ENCODE measurements around the gene SPG7. TPM values are rescaled to one million over a fixed set of nuclear protein-coding genes. Genes with fewer than 3 reads are reported as not detected.
A peak's percentile ranks its signal among the peaks of the same experiment; 100 is the strongest.

Gene SPG7
- total and polyA plus RNA-seq, 8 donors, result 25.7 to 212 (median 51.1) TPM

- peaks cover 0 to 7% (median 0%) of the 10 kb centered on the region in 3 donors for H3K4me1 ChIP-seq
- H3K9me3 ChIP-seq, result no peaks in the 10 kb centered on the region
- H3K27ac ChIP-seq, result no peak overlapping the region
- intact Hi-C loops (cut with DNase I), result no loop called here
- peaks cover 0 to 4% (median 0%) of the 10 kb centered on the region in 4 donors for H3K27me3 ChIP-seq
- DNase-seq, result no peak
- TF ChIP-seq CTCF (IDR thresholded peaks at IDR 0.05), result no peak
- FAIRE-seq, result no peak
- no peak for ATAC-seq
- H3K4me3 ChIP-seq, result no peak overlapping the region
- WGBS, 2 donors, result 82 to 87% methylated on average over 15 of the region's 15 CpGs
- no peaks in the 10 kb centered on the region for H3K36me3 ChIP-seq
Observed at GRCh38 chr16:89579351-89579750, 71.1 kb downstream of the SPG7 start.

- WGBS, 2 donors, result 85 to 87% methylated on average over 33 of the region's 33 CpGs
- no peaks in the 10 kb centered on the region for H3K9me3 ChIP-seq
- no peaks in the 10 kb centered on the region for H3K36me3 ChIP-seq
- ATAC-seq (peak in 1 of 4 donors; percentile 36), DNase-seq (no peak), FAIRE-seq (no peak)
- no peak overlapping the region for H3K4me3 ChIP-seq
- TF ChIP-seq CTCF (IDR thresholded peaks at IDR 0.05), result no peak
- intact Hi-C loops (cut with DNase I), result no loop called here
- H3K4me1 ChIP-seq, result no peaks in the 10 kb centered on the region
- peak overlapping the region in 2 of 4 donors; percentile 50 to 74 for H3K27ac ChIP-seq
- no peaks in the 10 kb centered on the region for H3K27me3 ChIP-seq
Observed at GRCh38 chr16:89581045-89581695, 73.0 kb downstream of the SPG7 start.

- ATAC-seq (peak; percentile 50 to 85 (median 83)), FAIRE-seq (no peak), DNase-seq (peak in 2 of 6 donors; percentile 24 to 48)
- H3K4me1 ChIP-seq, result no peaks in the 10 kb centered on the region
- no peaks in the 10 kb centered on the region for H3K9me3 ChIP-seq
- TF ChIP-seq CTCF (IDR thresholded peaks at IDR 0.05), result no peak
- H3K27ac ChIP-seq, result peak overlapping the region; percentile 50 to 85 (median 68)
- intact Hi-C loops (cut with DNase I), result no loop called here
- no peak overlapping the region for H3K4me3 ChIP-seq
- H3K36me3 ChIP-seq, result no peaks in the 10 kb centered on the region
- 62 to 63% methylated on average over 15 of the region's 15 CpGs for WGBS, 2 donors
- no peaks in the 10 kb centered on the region for H3K27me3 ChIP-seq
Observed at GRCh38 chr16:89581861-89582563, 73.8 kb downstream of the SPG7 start.

- Histone ChIP-seq H3K27me3 (no peaks in the 10 kb centered on the region), H3K4me3 (no peak overlapping the region), H3K4me1 (no peaks in the 10 kb centered on the region), H3K27ac (peak overlapping the region; percentile 50 to 85 (median 68)), H3K36me3 (no peaks in the 10 kb centered on the region), H3K9me3 (no peaks in the 10 kb centered on the region)
- DNase-seq (peak in 1 of 6 donors; percentile 51), ATAC-seq (peak in 3 of 4 donors; percentile 17 to 24 (median 20)), FAIRE-seq (no peak)
- intact Hi-C loops (cut with DNase I), result no loop called here
- 89 to 94% methylated on average over 19 of the region's 19 CpGs for WGBS, 2 donors
- no peak for TF ChIP-seq CTCF (IDR thresholded peaks at IDR 0.05)
Observed at GRCh38 chr16:89582614-89583196, 74.5 kb downstream of the SPG7 start.

Data from pancreas (tissue), 10 donors.